ENCODE measurements around the gene ANAPC15.
"Not testable (repeated sequence)": the region's sequence is repeated elsewhere in the genome, so short reads cannot be mapped to it uniquely, and the experiment has no call there.

The ANAPC15 gene

GRCh38 chr11:72112143-72112977 is at the start of gene ANAPC15:
Gene ANAPC15, minus strand, starts transcription at chr11:72112695. Its CDS starts 1,419 bp downstream, at chr11:72111276.
- peak; percentile 98 for DNase-seq (ENCODE audit: low read depth, low spot score)

- DNase-seq (ENCODE audit: low read depth, low spot score), result no peak
Measured at GRCh38 chr11:72160319-72160718, 47.8 kb upstream of the ANAPC15 start.

- no peak for DNase-seq (ENCODE audit: low read depth, low spot score)
Measured at GRCh38 chr11:72157131-72157530, 44.6 kb upstream of the ANAPC15 start.

GRCh38 chr11:72155751-72156150 is 43.3 kb upstream of the ANAPC15 start:
- no peak for DNase-seq (ENCODE audit: low read depth, low spot score)

GRCh38 chr11:72154816-72155215 is 42.3 kb upstream of the ANAPC15 start:
- no peak for DNase-seq (ENCODE audit: low read depth, low spot score)

- DNase-seq (ENCODE audit: low read depth, low spot score), result not testable (repeated sequence)
Measured at GRCh38 chr11:72153874-72154273, 41.4 kb upstream of the ANAPC15 start.

GRCh38 chr11:72150882-72151281 is 38.4 kb upstream of the ANAPC15 start:
- DNase-seq (ENCODE audit: low read depth, low spot score), result no peak

- no peak for DNase-seq (ENCODE audit: low read depth, low spot score)
Measured at GRCh38 chr11:72146625-72147024, 34.1 kb upstream of the ANAPC15 start.

- DNase-seq (ENCODE audit: low read depth, low spot score), result no peak
Measured at GRCh38 chr11:72144807-72145565, 32.5 kb upstream of the ANAPC15 start.

GRCh38 chr11:72142543-72142942 is 30.0 kb upstream of the ANAPC15 start:
- DNase-seq (ENCODE audit: low read depth, low spot score), result not testable (repeated sequence)

GRCh38 chr11:72142086-72142485 is 29.6 kb upstream of the ANAPC15 start:
- not testable (repeated sequence) for DNase-seq (ENCODE audit: low read depth, low spot score)

- DNase-seq (ENCODE audit: low read depth, low spot score), result no peak
Measured at GRCh38 chr11:72141066-72141465, 28.6 kb upstream of the ANAPC15 start.

GRCh38 chr11:72140661-72141060 is 28.2 kb upstream of the ANAPC15 start:
- no peak for DNase-seq (ENCODE audit: low read depth, low spot score)

- DNase-seq (ENCODE audit: low read depth, low spot score), result no peak
Measured at GRCh38 chr11:72139500-72139899, 27.0 kb upstream of the ANAPC15 start.

GRCh38 chr11:72138821-72139390 is 26.4 kb upstream of the ANAPC15 start:
- DNase-seq (ENCODE audit: low read depth, low spot score), result no peak

- no peak for DNase-seq (ENCODE audit: low read depth, low spot score)
Measured at GRCh38 chr11:72136684-72137262, 24.3 kb upstream of the ANAPC15 start.

GRCh38 chr11:72135891-72136683 is 23.6 kb upstream of the ANAPC15 start:
- DNase-seq (ENCODE audit: low read depth, low spot score), result no peak

GRCh38 chr11:72135473-72135872 is 23.0 kb upstream of the ANAPC15 start, which contains the start of gene FOLR3:
Gene FOLR3, plus strand, starts transcription at chr11:72135725. Its CDS starts 228 bp downstream, at chr11:72135953.
- DNase-seq (ENCODE audit: low read depth, low spot score), result not testable (repeated sequence)

- no peak for DNase-seq (ENCODE audit: low read depth, low spot score)
Measured at GRCh38 chr11:72132646-72133045, 20.2 kb upstream of the ANAPC15 start.

GRCh38 chr11:72129381-72129780 is 16.9 kb upstream of the ANAPC15 start:
- no peak for DNase-seq (ENCODE audit: low read depth, low spot score)

GRCh38 chr11:72127923-72128322 is 15.4 kb upstream of the ANAPC15 start:
- no peak for DNase-seq (ENCODE audit: low read depth, low spot score)

Data from iPS DF 19.7 (cell line).